Gastrocnemius medialis (tissue), 4 donors: Measurements from ENCODE around the gene LRRC8C. TPM values are rescaled to one million over a fixed set of nuclear protein-coding genes. Genes with fewer than 3 reads are reported as not detected.

Experiments used
- ATAC-seq, 2 donors: fragments of 150-250 bp; one replicate each; pipeline ENCODE4 v1.9.1; 2016
- DNase-seq, 2 donors: peaks; one replicate each; pipeline ENCODE4 v3.0.0-alpha.2; 2019
- H3K27ac ChIP-seq, 4 donors: fragments of 200-600 bp; sonication (generic); 1 replicate in 1 of 4; 2 replicates in 3 of 4; pipeline ENCODE4 v1.5.1; 2016 to 2018; ENCODE audit warnings: mild to moderate bottlenecking in 2 of 4, moderate library complexity in 1 of 4
- H3K27me3 ChIP-seq, 3 donors: fragments of 200-600 bp; sonication (generic) in 2 of 3; 1 replicate in 1 of 3; 2 replicates in 2 of 3; pipeline versions ENCODE4 v1.5.1 to v1.6.0; 2016 to 2019; ENCODE audit warnings: mild to moderate bottlenecking in 1 of 3, moderate library complexity in 1 of 3
- H3K36me3 ChIP-seq, 2 donors: fragments of 200-600 bp; sonication (generic) in 1 of 2; one replicate each; pipeline ENCODE4 v1.5.1; 2017 to 2018
- H3K4me1 ChIP-seq, 2 donors: fragments of 200-600 bp; sonication (generic) in 1 of 2; one replicate each; pipeline ENCODE4 v1.5.1; 2016 to 2017; ENCODE audit warnings: mild to moderate bottlenecking in 2 of 2
- H3K4me3 ChIP-seq, 4 donors: fragments of 200-600 bp; sonication (generic) in 3 of 4; 1 replicate in 1 of 4; 2 replicates in 3 of 4; pipeline ENCODE4 v1.5.1; 2016 to 2019; ENCODE audit warnings: mild to moderate bottlenecking in 2 of 4
- H3K9me3 ChIP-seq, 3 donors: fragments of 200-600 bp; sonication (generic) in 2 of 3; 1 replicate in 1 of 3; 2 replicates in 2 of 3; pipeline ENCODE4 v1.5.1; 2016 to 2019
- POLR2A ChIP-seq, 2 donors: fragments of 450-650 bp; IDR thresholded peaks; one replicate each; pipeline ENCODE4 v1.6.1; 2017; ENCODE audit warnings: antibody characterized with exemption in 2 of 2, mild to moderate bottlenecking in 2 of 2, moderate library complexity in 2 of 2
- in situ Hi-C, 4 donors: fragments of 200-750 bp; cut with MboI; loops; one replicate each; pipeline versions ENCODE4 v1.15.0 to v1.8.0; 2017; ENCODE audit warnings: low sequenced_read_pairs in 4 of 4
- intact Hi-C: fragments of 100-400 bp; cut with DNase I; formaldehyde crosslinking; loops from one replicate; pipeline ENCODE4 v1.15.1; 2023; ENCODE audit warnings: low total_unique reads
- total RNA-seq, 4 donors: library from RNA; depleted of rRNA; stranded (reverse); fragments of >200 nt; gene quantifications; one replicate each; pipeline versions ENCODE4 v1.1.0 to v1.2.3, GENCODE V29; 2016
- TF ChIP-seq, protein P1 (sequence below), 5 experiments: fragments of 450-650 bp in 3 of 5; fragments of 200-600 bp in 2 of 5; sonication (generic) in 2 of 5; IDR thresholded peaks in 4 of 5; conservative IDR thresholded peaks in 1 of 5; 1 replicate in 4 of 5; 2 replicates in 1 of 5; pipeline ENCODE4 v1.5.1; 2016 to 2019; ENCODE audit warnings: antibody characterized with exemption in 5 of 5, mild to moderate bottlenecking in 3 of 5, moderate library complexity in 3 of 5

The LRRC8C gene
- total RNA-seq, 4 donors from 2014 or later: 2.9 to 5.8 (median 4.1) TPM

DNA sequence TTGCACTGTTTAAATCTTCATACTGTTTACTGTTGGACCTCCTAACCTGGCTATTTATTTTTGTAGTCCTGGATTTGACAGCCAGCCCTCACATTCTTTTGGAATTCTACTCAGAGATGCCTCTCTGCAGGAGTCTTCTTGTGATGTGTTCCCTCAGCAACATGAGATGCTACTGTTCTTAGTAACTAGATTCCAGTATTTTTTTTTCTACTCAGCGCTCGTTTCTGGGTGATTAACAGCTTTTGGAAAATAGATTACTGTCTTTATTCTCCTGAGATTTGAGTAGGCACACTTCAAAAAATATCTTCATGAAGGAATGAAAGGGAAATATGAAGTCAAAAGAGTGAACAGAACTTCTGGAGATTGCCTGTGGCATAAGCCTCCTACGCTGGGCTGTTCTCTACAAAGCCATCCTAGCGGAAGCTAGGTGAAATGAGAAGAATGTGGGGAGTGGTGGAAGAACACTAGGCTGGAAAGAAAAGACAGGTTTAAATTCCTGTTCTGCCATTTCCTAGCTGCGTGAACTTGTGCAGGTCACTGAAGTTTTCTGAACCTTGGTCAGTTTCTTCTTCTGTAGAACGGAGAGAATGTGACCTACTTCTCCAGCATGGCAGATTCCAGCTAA is 75.9 kb downstream of the LRRC8C start:
- in situ Hi-C loops: no loop called here
- peak overlapping the region in 2 of 4 donors; percentile 18 to 31 for H3K27ac ChIP-seq
- no peaks in the 10 kb centered on the region for H3K9me3 ChIP-seq
- intact Hi-C loops: no loop called here
- no peaks in the 10 kb centered on the region for H3K27me3 ChIP-seq
- TF ChIP-seq, protein P1, sequence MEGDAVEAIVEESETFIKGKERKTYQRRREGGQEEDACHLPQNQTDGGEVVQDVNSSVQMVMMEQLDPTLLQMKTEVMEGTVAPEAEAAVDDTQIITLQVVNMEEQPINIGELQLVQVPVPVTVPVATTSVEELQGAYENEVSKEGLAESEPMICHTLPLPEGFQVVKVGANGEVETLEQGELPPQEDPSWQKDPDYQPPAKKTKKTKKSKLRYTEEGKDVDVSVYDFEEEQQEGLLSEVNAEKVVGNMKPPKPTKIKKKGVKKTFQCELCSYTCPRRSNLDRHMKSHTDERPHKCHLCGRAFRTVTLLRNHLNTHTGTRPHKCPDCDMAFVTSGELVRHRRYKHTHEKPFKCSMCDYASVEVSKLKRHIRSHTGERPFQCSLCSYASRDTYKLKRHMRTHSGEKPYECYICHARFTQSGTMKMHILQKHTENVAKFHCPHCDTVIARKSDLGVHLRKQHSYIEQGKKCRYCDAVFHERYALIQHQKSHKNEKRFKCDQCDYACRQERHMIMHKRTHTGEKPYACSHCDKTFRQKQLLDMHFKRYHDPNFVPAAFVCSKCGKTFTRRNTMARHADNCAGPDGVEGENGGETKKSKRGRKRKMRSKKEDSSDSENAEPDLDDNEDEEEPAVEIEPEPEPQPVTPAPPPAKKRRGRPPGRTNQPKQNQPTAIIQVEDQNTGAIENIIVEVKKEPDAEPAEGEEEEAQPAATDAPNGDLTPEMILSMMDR (IDR thresholded peaks at IDR 0.05 in 4 of 5, conservative IDR thresholded peaks at IDR 0.05 in 1 of 5): no peak
- no peak for TF ChIP-seq POLR2A (IDR thresholded peaks at IDR 0.05)
- no peak overlapping the region for H3K4me3 ChIP-seq
- H3K4me1 ChIP-seq: no peaks in the 10 kb centered on the region
- H3K36me3 ChIP-seq: no peaks in the 10 kb centered on the region
- DNase-seq (no peak), ATAC-seq (no peak)

DNA sequence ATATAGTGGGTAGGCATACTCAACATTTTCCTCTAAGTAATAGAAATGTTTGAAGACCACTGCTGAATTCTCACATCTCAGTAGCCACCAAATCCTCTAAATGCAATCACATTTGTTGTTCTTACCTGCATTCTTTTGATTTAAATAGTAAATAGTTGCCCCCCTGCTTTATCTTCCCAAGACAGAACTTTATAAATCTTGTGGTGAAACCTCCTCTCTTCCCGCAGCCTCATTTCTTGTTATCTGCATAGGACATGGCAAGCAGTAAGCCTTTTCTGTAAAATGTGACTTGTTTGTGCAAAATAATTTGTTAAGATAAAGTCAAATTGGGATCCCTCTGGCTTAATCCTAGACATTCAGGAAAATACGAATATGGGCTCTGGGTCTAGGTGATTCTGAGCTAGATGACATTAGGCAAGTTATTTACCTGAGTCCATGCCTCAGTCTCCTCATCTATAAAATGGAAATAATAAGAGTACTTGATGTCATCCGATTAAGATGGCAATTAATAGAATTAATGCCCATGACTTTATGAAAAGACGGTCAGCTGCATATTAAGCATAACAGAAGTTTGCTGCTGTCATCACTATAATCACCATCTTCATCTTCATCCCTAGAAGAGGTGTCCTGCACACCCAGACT is 77.7 kb downstream of the LRRC8C start:
- in situ Hi-C loops (no loop called here), intact Hi-C loops (no loop called here)
- no peaks in the 10 kb centered on the region for H3K4me1 ChIP-seq
- H3K4me3 ChIP-seq: no peak overlapping the region
- H3K36me3 ChIP-seq: no peaks in the 10 kb centered on the region
- H3K27me3 ChIP-seq: no peaks in the 10 kb centered on the region
- ATAC-seq: no peak
- DNase-seq: no peak
- no peaks in the 10 kb centered on the region for H3K9me3 ChIP-seq
- H3K27ac ChIP-seq: peak overlapping the region in 3 of 4 donors; percentile 18 to 44 (median 31)
- no peak for TF ChIP-seq POLR2A (IDR thresholded peaks at IDR 0.05)
- TF ChIP-seq, protein P1 (IDR thresholded peaks at IDR 0.05 in 4 of 5, conservative IDR thresholded peaks at IDR 0.05 in 1 of 5): no peak

DNA sequence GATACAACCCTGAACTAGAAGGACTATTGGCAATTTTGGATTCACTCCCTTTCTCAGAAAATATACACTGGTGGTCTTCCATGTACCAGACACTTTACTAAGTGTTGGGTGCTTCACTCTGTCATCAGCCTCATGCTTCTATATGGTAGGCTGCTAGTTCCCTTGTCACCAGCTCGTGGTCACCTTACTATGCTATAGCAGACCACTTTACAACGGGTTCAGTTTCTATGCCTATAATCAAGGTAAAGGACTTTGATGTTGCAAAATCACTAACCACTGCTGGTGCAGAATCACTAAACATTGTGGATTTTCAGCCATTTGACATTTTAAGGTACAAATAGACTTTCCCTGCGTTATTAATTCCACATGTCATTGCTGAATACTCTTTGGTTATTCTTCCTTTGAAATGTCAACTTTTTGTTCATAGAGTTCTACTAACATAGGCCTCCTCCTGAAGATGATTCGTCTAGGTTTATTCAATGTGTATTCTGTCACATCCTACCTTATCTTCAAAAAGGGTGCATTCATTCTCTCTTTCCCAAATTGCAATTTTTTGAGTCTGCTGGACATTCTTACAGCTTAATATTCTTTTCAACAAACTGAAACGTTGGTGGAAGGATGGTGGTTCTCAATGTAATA is 78.3 kb downstream of the LRRC8C start:
- Histone ChIP-seq H3K4me1 (no peaks in the 10 kb centered on the region), H3K27me3 (no peaks in the 10 kb centered on the region), H3K27ac (no peak overlapping the region), H3K4me3 (no peak overlapping the region), H3K36me3 (no peaks in the 10 kb centered on the region), H3K9me3 (no peaks in the 10 kb centered on the region)
- in situ Hi-C loops (no loop called here), intact Hi-C loops (no loop called here)
- DNase-seq (no peak), ATAC-seq (no peak)
- no peak for TF ChIP-seq POLR2A (IDR thresholded peaks at IDR 0.05)
- TF ChIP-seq, protein P1 (IDR thresholded peaks at IDR 0.05 in 4 of 5, conservative IDR thresholded peaks at IDR 0.05 in 1 of 5): no peak

DNA sequence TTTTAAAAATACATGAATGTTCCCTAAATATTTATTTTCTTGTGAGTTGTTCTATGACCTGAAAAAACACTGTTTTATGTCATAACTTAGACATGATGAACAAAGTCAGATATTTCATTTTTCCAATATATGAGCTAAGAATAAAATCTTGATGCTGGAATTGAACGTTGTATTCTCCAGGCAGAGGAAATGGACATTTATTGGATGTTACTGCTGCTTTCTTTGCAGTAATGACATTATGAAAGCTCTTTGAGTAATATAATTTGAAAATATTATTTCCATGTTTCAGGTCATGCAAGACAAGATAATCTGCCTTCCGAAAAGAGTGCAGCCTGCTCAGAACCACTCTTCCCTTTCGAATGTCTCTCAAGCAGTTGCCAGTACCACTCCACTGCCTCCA is 79.5 kb downstream of the LRRC8C start:
- H3K9me3 ChIP-seq: no peaks in the 10 kb centered on the region
- no peaks in the 10 kb centered on the region for H3K4me1 ChIP-seq
- TF ChIP-seq, protein P1 (IDR thresholded peaks at IDR 0.05 in 4 of 5, conservative IDR thresholded peaks at IDR 0.05 in 1 of 5): no peak
- TF ChIP-seq POLR2A (IDR thresholded peaks at IDR 0.05): no peak
- no peak overlapping the region for H3K4me3 ChIP-seq
- intact Hi-C loops (no loop called here), in situ Hi-C loops (no loop called here)
- no peak overlapping the region for H3K27ac ChIP-seq
- no peak for ATAC-seq
- no peaks in the 10 kb centered on the region for H3K27me3 ChIP-seq
- no peak for DNase-seq
- H3K36me3 ChIP-seq: no peaks in the 10 kb centered on the region
